ENCODE data around the gene ALCAM. TPM values are rescaled to one million over a fixed set of nuclear protein-coding genes. Genes with fewer than 3 reads are reported as not detected.

Gene ALCAM
- total and polyA plus RNA-seq, 2 donors (not counting 1 experiment from before 2014, with no cell fraction given): 6.2 to 23.8 TPM

DNA sequence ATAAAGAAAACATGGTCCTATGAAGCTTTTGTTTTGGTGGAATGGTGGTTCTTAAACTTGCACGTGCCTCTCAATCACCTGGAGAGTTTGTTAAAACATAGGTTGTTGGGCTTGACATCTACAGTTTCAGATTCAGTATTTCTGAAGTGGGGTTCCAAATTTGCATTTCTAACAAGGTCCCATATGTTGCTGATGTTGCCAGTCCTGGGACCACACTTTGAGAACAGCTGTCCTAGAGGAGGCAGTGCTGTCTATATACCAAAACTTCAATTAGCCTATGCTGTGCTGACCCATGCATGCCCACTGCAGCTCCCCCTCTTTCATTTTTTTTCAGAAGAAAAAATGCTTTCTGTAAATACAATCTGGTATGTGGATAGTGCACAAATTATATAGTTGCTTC is 31.3 kb downstream of the ALCAM start:
- no peaks in the 10 kb centered on the region for H3K9me3 Mint-ChIP-seq (ENCODE audit: insufficient read depth)
- Histone ChIP-seq H3K4me3 (ENCODE audit: control extremely low read depth in 1 of 5, extremely low read depth in 1 of 5, insufficient read depth in 1 of 5, low read depth in 2 of 5, low read length in 4 of 5) (no peak overlapping the region), H2AFZ (ENCODE audit: insufficient read depth, low read depth, low read length, poor library complexity, severe bottlenecking) (no peak overlapping the region), H3K4me1 (ENCODE audit: control insufficient read depth in 2 of 2, insufficient read depth in 2 of 2, low read length in 2 of 2) (no peaks in the 10 kb centered on the region), H3K4me2 (replicated peaks; ENCODE audit: low read depth, low read length, poor library complexity, severe bottlenecking) (no peak overlapping the region), H3K36me3 (replicated peaks in 1 of 2; ENCODE audit: control extremely low read depth in 1 of 2, control insufficient read depth in 1 of 2, extremely low read depth in 1 of 2, insufficient read depth in 2 of 2, low read length in 1 of 2) (no peaks in the 10 kb centered on the region), H3K27me3 (replicated peaks in 1 of 4; ENCODE audit: control extremely low read depth in 1 of 4, control insufficient read depth in 3 of 4, insufficient read depth in 4 of 4, low read length in 3 of 4) (no peaks in the 10 kb centered on the region), H3K79me2 (ENCODE audit: control insufficient read depth, insufficient read depth, low read length) (peaks cover 58% of the 10 kb centered on the region), H3K9me3 (ENCODE audit: control extremely low read depth in 1 of 3, control insufficient read depth in 2 of 3, insufficient read depth in 1 of 3, low read length in 2 of 3) (peaks cover 0 to 8% (median 3%) of the 10 kb centered on the region in 3 donors), H3K27ac (ENCODE audit: low read length in 2 of 2) (no peak overlapping the region), H4K20me1 (ENCODE audit: control insufficient read depth, insufficient read depth, low read length, poor library complexity, severe bottlenecking) (peaks cover 10% of the 10 kb centered on the region), H3K9ac (ENCODE audit: low read length) (no peak overlapping the region)
- 100% methylated on average over 1 of the region's 1 CpG for WGBS (ENCODE audit: insufficient coverage)
- DNase-seq: no peak
- H3K27me3 Mint-ChIP-seq: no peaks in the 10 kb centered on the region
- H3K4me1 Mint-ChIP-seq: peaks cover 5% of the 10 kb centered on the region
- TF ChIP-seq CTCF (IDR thresholded peaks at IDR 0.05) (no peak), EZH2 (IDR thresholded peaks at IDR 0.05; ENCODE audit: borderline replicate concordance, insufficient read depth, low read depth, low read length, poor library complexity, severe bottlenecking) (no peak)
- intact Hi-C loops (cut with micrococcal nuclease): no loop called here
- H3K27ac Mint-ChIP-seq: no peak overlapping the region
- no peak overlapping the region for H3K4me3 Mint-ChIP-seq
- ChIA-PET POLR2A (no interaction called here), CTCF (no interaction called here)
- no peak for ATAC-seq (ENCODE audit: low read depth)

DNA sequence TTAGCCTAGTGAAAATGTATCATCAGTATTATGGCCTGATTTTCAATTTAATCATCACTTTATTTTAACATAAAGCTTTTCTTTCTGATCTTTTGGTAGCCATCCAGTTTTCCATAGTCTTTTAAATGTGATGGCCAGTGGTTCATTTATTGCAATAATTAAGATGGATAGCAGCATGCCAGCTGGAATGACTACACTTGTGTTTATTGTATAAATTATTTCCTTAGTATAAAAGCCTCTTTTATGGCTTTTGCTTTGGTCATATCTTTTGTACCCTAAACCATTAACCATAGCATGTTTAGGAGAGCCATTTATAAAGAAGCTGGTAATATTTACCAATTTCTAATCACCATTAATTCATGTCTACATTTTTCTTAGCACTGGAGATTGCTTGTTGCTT is 31.7 kb downstream of the ALCAM start:
- Histone ChIP-seq H3K4me3 (ENCODE audit: control extremely low read depth in 1 of 5, extremely low read depth in 1 of 5, insufficient read depth in 1 of 5, low read depth in 2 of 5, low read length in 4 of 5) (no peak overlapping the region), H3K27me3 (replicated peaks in 1 of 4; ENCODE audit: control extremely low read depth in 1 of 4, control insufficient read depth in 3 of 4, insufficient read depth in 4 of 4, low read length in 3 of 4) (no peaks in the 10 kb centered on the region), H3K36me3 (replicated peaks in 1 of 2; ENCODE audit: control extremely low read depth in 1 of 2, control insufficient read depth in 1 of 2, extremely low read depth in 1 of 2, insufficient read depth in 2 of 2, low read length in 1 of 2) (no peaks in the 10 kb centered on the region), H2AFZ (ENCODE audit: insufficient read depth, low read depth, low read length, poor library complexity, severe bottlenecking) (no peak overlapping the region), H3K9ac (ENCODE audit: low read length) (no peak overlapping the region), H4K20me1 (ENCODE audit: control insufficient read depth, insufficient read depth, low read length, poor library complexity, severe bottlenecking) (peaks cover 10% of the 10 kb centered on the region), H3K79me2 (ENCODE audit: control insufficient read depth, insufficient read depth, low read length) (peaks cover 56% of the 10 kb centered on the region), H3K27ac (ENCODE audit: low read length in 2 of 2) (no peak overlapping the region), H3K4me2 (replicated peaks; ENCODE audit: low read depth, low read length, poor library complexity, severe bottlenecking) (no peak overlapping the region), H3K9me3 (ENCODE audit: control extremely low read depth in 1 of 3, control insufficient read depth in 2 of 3, insufficient read depth in 1 of 3, low read length in 2 of 3) (peaks cover 3 to 12% (median 4%) of the 10 kb centered on the region in 3 donors), H3K4me1 (ENCODE audit: control insufficient read depth in 2 of 2, insufficient read depth in 2 of 2, low read length in 2 of 2) (no peaks in the 10 kb centered on the region)
- no peak for ATAC-seq (ENCODE audit: low read depth)
- CTCF ChIA-PET: no interaction called here
- Mint-ChIP-seq H3K27me3 (no peaks in the 10 kb centered on the region), H3K4me1 (peaks cover 5% of the 10 kb centered on the region), H3K4me3 (no peak overlapping the region), H3K27ac (no peak overlapping the region), H3K9me3 (ENCODE audit: insufficient read depth) (peaks cover under 1% of the 10 kb centered on the region)
- TF ChIP-seq EZH2 (IDR thresholded peaks at IDR 0.05; ENCODE audit: borderline replicate concordance, insufficient read depth, low read depth, low read length, poor library complexity, severe bottlenecking) (no peak), CTCF (IDR thresholded peaks at IDR 0.05) (no peak)
- intact Hi-C loops (cut with micrococcal nuclease): no loop called here
- DNase-seq: no peak
- POLR2A ChIA-PET: no interaction called here

Data from B cell (primary cell).